ENCODE measurements around the gene PDGFB. TPM values are rescaled to one million over a fixed set of nuclear protein-coding genes. Genes with fewer than 3 reads are reported as not detected.

PDGFB gene
- total RNA-seq, 4 donors from 2014 or later: 2.7 to 7.5 (median 4.0) TPM

DNA sequence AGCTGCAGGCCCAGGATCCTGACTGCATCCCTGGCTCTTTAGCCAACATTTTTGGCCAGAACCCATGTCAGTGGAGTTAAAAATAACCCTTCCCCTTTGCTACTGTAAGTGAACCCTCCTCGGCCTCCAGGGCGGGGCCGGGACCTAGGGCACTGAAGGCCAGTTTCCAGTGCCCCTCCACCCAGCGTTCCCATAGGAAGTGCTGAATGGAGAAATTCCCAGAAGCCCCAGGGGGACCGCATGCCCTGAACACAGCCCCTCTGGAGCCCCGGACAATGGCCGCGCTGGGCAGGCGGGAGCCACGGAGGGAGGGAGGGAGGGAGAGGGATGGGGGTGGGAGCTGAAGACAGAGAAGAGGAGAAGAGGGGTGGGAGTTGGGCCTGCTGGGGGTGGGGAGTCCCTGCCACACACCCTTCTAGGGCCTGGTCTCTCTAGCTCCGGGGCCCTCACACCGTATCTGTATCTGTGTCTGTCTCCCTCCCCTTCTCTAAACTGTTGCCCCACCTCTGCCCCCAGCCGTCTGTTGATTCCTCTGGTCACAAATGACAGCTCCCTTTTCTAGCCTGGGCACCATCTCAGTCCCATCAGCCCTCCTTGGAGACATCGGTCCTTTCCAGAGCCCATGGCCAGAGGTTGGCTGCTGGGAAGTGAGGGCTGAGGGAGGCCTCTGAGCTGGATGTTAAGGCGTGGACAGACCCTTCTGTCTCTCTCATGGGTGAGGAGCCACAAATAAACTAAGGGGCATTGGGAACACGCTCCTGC lies 10.9 kb downstream of the PDGFB start:
- Histone ChIP-seq H3K27me3 (peaks cover 71% of the 10 kb centered on the region), H3K4me1 (peaks cover 0 to 45% (median 31%) of the 10 kb centered on the region in 4 donors), H3K9me3 (no peaks in the 10 kb centered on the region), H3K36me3 (no peaks in the 10 kb centered on the region), H3K4me3 (no peak overlapping the region), H3K27ac (peak overlapping the region; percentile 32 to 77 (median 64))
- in situ Hi-C loops (cut with MboI; ENCODE audit: low pct_ligation_motif_present in 1 of 4, low pct_unique_long_range_greater_than_20kb in 1 of 4, low sequenced_read_pairs in 3 of 4) (no loop called here), intact Hi-C loops (cut with DNase I; ENCODE audit: low total_unique reads) (no loop called here)
- no peak for DNase-seq
- 73% methylated on average over 16 of the region's 16 CpGs; no CpG with 5 or more reads in 1 of the 2 donors for WGBS, 2 donors (ENCODE audit: low coverage in 1 of 2)
- TF ChIP-seq, protein P1, sequence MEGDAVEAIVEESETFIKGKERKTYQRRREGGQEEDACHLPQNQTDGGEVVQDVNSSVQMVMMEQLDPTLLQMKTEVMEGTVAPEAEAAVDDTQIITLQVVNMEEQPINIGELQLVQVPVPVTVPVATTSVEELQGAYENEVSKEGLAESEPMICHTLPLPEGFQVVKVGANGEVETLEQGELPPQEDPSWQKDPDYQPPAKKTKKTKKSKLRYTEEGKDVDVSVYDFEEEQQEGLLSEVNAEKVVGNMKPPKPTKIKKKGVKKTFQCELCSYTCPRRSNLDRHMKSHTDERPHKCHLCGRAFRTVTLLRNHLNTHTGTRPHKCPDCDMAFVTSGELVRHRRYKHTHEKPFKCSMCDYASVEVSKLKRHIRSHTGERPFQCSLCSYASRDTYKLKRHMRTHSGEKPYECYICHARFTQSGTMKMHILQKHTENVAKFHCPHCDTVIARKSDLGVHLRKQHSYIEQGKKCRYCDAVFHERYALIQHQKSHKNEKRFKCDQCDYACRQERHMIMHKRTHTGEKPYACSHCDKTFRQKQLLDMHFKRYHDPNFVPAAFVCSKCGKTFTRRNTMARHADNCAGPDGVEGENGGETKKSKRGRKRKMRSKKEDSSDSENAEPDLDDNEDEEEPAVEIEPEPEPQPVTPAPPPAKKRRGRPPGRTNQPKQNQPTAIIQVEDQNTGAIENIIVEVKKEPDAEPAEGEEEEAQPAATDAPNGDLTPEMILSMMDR (IDR thresholded peaks at IDR 0.05): no peak
- TF ChIP-seq EP300 (IDR thresholded peaks at IDR 0.05; ENCODE audit: low read depth): no peak

DNA sequence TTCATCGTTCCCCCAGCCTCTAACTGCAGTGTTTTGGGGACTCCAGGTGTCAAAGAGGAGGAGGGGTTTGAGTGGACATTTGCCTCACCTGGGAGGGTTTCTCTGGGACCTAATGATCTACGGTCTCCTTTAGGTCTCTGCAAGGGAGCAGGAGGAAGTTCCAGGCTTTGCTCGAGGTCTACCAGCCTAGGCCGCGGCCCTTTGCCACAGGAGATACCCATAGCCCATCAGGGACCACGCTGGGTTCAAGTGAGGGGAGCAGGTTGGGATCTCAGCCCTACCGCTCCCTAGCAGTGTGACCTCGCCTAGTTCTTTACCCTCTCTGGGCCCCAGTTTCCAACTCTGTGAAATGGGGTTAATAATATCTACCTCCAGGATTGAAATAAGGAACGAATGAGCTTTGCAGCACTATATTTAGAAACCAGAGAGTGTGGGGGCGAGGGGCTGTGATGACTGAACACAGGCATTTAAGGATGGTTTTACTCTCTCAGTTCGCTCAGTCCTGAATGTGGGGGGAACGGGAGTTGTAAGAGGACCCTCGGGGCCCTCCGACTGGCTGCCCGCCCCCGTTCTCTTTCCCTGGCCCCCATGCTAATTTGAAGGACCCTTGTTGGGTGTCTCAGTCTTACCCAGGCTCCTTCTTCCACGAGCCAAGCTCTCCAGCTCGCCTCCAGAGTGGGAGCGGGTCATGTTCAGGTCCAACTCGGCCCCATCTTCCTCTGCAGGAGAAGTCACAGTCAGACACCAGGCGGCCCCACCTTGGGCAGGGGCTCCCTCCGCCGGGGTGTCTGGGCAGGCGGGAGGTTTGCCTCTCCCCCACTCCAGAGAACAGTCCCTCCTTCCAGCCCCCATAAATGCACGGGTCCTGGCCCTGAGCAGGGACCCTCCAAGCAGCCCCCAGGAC lies 11.7 kb downstream of the PDGFB start:
- Histone ChIP-seq H3K4me1 (peaks cover 0 to 39% (median 31%) of the 10 kb centered on the region in 4 donors), H3K36me3 (no peaks in the 10 kb centered on the region), H3K27ac (peak overlapping the region; percentile 32 to 77 (median 64)), H3K27me3 (peaks cover 62% of the 10 kb centered on the region), H3K4me3 (no peak overlapping the region), H3K9me3 (no peaks in the 10 kb centered on the region)
- intact Hi-C loops (cut with DNase I; ENCODE audit: low total_unique reads): no loop called here
- 76% methylated on average over 25 of the region's 25 CpGs; no CpG with 5 or more reads in 1 of the 2 donors for WGBS, 2 donors (ENCODE audit: low coverage in 1 of 2)
- DNase-seq: no peak
- TF ChIP-seq POLR2A (IDR thresholded peaks at IDR 0.05) (no peak), EP300 (IDR thresholded peaks at IDR 0.05; ENCODE audit: low read depth) (no peak), POLR2AphosphoS5 (IDR thresholded peaks at IDR 0.05) (no peak)
- TF ChIP-seq, protein P1 (IDR thresholded peaks at IDR 0.05): no peak
- in situ Hi-C loops (cut with MboI; ENCODE audit: low pct_ligation_motif_present in 1 of 4, low pct_unique_long_range_greater_than_20kb in 1 of 4, low sequenced_read_pairs in 3 of 4): no loop called here

- 90 to 96% methylated on average over 4 to 9 of the region's 9 CpGs for WGBS, 2 donors (ENCODE audit: low coverage in 1 of 2)
- H3K27me3 ChIP-seq: peaks cover 54% of the 10 kb centered on the region
- DNase-seq: no peak
- H3K36me3 ChIP-seq: no peaks in the 10 kb centered on the region
- H3K4me3 ChIP-seq: no peak overlapping the region
- in situ Hi-C loops (cut with MboI; ENCODE audit: low pct_ligation_motif_present in 1 of 4, low pct_unique_long_range_greater_than_20kb in 1 of 4, low sequenced_read_pairs in 3 of 4) (no loop called here), intact Hi-C loops (cut with DNase I; ENCODE audit: low total_unique reads) (no loop called here)
- TF ChIP-seq, protein P1 (IDR thresholded peaks at IDR 0.05): no peak
- TF ChIP-seq EP300 (IDR thresholded peaks at IDR 0.05; ENCODE audit: low read depth): no peak
- no peak for TF ChIP-seq POLR2A (IDR thresholded peaks at IDR 0.05)
- no peak for TF ChIP-seq POLR2AphosphoS5 (IDR thresholded peaks at IDR 0.05)
- H3K27ac ChIP-seq: no peak overlapping the region
- peaks cover 0 to 31% (median 23%) of the 10 kb centered on the region in 4 donors for H3K4me1 ChIP-seq
- H3K9me3 ChIP-seq: no peaks in the 10 kb centered on the region
Measured at GRCh38 chr22:39232246-39232645, 12.5 kb downstream of the PDGFB start.

Data from transverse colon (tissue), 4 donors.